Astrocyte of the cerebellum (primary cell): ENCODE data around the gene EVC.

ENCODE experiments used
- DNase-seq: peaks from one replicate; pipeline ENCODE4 v3.0.0-alpha.2; 2011; ENCODE audit warnings: low read depth
- H3K4me3 ChIP-seq: 2 replicates; pipeline ENCODE4 v1.5.1; 2011; ENCODE audit warnings: mild to moderate bottlenecking, low read depth, low read length, moderate library complexity
- CTCF ChIP-seq: IDR thresholded peaks from 2 replicates; pipeline ENCODE4 v1.5.1; 2012; ENCODE audit warnings: low read length, low read depth, moderate library complexity, mild to moderate bottlenecking; ENCODE audit errors: missing control alignments
- in situ Hi-C: cut with HindIII; loops from 2 replicates; pipeline ENCODE4 v1.10.0; 2017; ENCODE audit warnings: low sequenced_read_pairs

Gene EVC

GRCh38 chr4:5734853-5735252 lies 23.9 kb downstream of the EVC start:
- in situ Hi-C loops: no loop called here
- no peak for DNase-seq
- no peak for TF ChIP-seq CTCF
- no peak overlapping the region for H3K4me3 ChIP-seq

GRCh38 chr4:5735463-5735862 lies 24.5 kb downstream of the EVC start:
- H3K4me3 ChIP-seq: no peak overlapping the region
- in situ Hi-C loops: no loop called here
- DNase-seq: no peak
- no peak for TF ChIP-seq CTCF

- DNase-seq: no peak
- H3K4me3 ChIP-seq: no peak overlapping the region
- no peak for TF ChIP-seq CTCF
- in situ Hi-C loops: no loop called here
Measured at GRCh38 chr4:5738061-5738460, 27.1 kb downstream of the EVC start.

DNA sequence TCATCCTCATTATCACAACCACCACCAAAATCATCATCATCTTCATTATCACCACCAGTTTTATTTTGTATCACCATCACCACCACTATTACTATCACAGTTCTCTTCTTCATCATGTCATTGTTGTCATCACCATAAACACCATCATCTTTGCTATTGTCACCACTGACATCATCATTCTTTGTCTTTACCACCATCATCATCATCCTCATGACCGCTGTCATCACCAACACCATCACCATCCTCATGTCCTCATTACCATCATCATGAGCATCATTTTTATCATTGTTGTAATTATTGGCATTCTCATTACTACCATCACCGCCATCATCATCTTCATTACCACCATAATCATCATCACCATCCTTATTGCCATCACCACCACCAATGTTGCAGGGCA lies 31.4 kb downstream of the EVC start:
- in situ Hi-C loops: no loop called here
- TF ChIP-seq CTCF: no peak
- no peak for DNase-seq
- no peak overlapping the region for H3K4me3 ChIP-seq

GRCh38 chr4:5742968-5743367 lies 32.0 kb downstream of the EVC start:
- DNase-seq: no peak
- H3K4me3 ChIP-seq: no peak overlapping the region
- in situ Hi-C loops: no loop called here
- no peak for TF ChIP-seq CTCF

- in situ Hi-C loops: no loop called here
- no peak overlapping the region for H3K4me3 ChIP-seq
Measured at GRCh38 chr4:5746250-5746649, 35.2 kb downstream of the EVC start.

More at GRCh38 chr4:5746250-5746649, 35.2 kb downstream of the EVC start:
- DNase-seq: no peak
- no peak for TF ChIP-seq CTCF
